GM21390 (cell line): Measurements from ENCODE around the gene HOTAIR.

Experiments used
- ATAC-seq: cut with Tn5 transposase; IDR thresholded peaks from one replicate; pipeline ENCODE4 v1.9.1; 2021; ENCODE audit not compliant: unreplicated experiment

Gene HOTAIR

DNA sequence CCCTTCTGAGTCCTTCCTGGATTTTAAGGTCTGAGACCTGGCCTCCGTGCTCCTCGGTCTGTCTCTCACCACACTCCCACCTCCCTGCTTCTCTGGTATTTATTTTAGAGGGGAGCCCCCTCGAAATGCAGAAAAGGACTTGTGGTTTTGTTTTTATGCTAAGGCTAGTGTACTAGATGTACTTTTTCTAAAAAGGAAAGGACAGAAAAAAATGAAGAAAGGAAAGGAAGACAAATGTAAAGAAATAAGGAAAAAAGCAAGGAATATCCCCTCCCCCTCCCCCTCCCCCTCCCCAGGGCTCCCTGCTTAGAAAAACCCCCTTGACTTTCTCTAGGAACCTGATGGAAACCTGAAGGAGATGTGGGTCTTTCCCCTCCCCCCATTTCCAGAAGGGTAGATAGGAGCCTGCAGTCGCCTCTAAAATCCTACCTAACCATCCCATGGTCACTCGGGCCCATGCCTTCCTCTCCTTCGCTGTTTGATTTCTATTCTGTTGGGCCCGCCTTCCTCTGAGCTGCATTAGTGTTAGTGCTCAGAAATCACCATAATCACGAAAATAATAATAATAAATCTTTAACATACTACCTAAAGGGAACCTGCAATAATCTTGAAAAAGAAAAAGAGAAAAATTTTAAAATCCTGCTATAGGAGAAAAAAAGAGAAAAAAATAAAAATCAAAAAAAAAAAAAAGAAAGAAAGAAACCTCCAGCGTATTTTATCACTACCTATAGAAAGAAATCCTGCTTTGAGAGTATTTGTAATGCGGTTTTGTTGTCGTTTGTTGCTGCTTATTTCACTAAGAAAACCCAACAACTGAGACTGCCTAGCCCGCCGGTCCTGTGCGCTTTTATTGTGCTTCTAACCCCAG lies 37.1 kb upstream of the HOTAIR start:
- ATAC-seq: no peak

DNA sequence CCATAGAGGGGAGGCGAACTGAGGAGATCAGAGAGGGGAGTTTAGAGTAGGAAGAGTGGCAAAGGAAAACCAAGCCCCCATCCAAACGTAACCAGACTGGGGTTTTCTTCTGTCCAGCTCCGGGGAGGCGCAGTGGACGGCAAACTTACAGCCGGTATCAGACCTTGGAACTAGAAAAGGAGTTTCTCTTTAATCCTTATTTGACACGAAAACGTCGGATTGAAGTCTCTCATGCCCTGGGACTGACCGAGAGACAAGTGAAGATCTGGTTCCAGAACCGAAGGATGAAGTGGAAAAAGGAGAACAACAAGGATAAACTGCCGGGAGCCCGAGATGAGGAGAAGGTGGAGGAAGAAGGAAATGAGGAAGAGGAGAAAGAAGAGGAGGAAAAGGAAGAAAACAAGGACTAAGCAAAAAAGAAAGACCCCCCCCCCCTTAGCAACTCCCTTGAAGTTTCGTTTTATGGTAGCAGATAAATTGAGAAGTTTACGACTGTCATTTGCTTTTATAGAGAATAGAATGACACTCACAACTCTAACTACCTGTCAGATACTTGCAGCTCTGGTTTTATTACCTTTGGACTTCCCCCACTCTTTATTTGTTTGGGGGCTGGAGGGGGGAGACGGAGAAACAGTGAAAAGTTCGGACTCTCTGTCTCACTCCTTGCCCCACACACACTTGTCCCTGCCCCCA lies 36.4 kb upstream of the HOTAIR start:
- ATAC-seq: no peak

DNA sequence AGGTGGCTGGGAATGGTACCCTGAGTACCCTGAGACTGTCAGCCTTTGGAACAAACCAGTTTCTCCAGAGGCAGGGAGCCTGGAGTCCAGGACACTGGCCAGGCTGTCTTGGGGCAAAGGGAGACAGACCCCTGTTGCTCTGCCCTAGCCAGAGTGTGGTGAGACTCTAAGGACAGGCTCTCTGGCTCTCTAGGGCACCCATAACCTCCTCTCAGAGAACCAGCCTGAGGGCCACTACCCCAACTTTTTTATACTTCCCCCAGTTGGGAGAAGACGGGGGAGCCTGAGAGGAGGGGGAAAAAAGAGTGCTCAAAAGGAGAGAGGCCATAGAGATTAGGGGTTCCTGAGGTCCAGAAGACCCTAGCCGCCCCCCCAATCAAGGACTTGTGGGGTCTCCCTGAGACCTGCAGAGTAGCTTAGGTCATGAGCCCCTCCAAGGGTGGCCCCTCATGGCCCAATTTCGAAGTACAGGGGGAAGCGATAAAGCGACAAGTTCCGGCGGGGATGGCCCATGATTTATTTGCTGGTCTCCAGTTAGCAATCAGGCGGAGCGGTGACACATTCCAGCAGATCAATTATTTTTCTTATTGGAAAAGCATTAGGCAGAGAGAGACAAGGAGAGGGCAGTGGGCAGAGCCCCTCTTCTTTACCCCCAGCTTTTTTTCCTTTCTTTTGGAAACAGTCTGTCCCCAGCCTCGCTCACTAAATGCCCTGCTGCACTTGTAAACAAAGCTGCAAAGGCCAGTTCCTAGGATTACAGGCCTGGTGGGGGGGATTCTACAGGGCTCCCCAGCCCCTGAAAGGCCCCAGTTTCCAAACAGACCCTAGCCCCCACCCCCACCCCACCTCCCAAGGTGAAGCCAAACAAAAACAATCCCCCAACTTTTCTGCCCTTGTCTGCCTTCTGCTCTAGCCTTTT lies 35.6 kb upstream of the HOTAIR start:
- ATAC-seq: no peak

DNA sequence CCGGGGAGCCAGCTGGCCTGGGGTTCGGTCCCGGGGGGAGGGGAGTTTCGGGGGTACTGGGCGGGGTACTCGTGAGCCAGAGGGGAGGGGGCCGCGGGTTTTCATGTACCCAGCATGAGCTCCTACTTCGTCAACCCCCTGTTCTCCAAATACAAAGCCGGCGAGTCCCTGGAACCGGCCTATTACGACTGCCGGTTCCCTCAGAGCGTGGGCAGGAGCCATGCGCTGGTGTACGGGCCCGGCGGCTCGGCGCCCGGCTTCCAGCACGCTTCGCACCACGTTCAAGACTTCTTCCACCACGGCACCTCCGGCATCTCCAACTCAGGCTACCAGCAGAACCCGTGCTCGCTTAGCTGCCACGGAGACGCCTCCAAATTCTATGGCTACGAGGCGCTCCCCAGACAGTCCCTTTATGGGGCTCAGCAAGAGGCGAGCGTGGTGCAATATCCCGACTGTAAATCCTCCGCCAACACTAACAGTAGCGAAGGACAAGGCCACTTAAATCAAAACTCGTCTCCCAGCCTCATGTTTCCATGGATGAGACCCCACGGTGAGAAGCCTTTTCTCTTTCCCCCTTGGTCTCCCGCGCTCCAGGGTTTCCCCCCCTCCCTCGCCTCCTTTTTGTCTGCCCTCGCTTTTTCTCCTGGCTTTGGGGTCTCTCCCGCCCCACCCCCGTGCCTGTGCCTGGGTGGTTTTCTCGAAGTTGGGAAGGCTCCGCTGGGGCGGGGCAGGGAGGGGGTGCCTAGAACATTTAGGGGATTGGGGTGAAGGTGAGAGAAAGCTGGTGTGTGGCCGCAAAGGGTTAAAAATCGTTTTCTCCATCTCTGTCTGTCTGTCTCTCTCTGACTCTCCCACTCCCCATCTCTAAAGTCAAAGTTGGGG lies 34.7 kb upstream of the HOTAIR start:
- no peak for ATAC-seq

DNA sequence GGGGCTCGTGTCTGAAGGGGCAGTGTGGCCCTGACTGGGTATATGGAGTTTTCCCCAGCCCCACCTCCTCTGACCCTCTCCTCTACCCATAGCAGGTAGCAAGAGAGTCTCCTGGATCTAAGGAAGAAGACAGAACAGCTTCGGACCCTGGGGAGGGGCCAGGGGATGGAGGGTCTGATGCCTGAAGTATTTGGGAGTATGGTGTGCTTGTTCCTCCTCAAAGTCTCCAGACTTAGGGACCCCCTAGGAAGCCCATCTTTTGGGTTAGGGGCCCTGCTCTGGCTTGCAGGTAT lies 33.5 kb upstream of the HOTAIR start:
- ATAC-seq: no peak

DNA sequence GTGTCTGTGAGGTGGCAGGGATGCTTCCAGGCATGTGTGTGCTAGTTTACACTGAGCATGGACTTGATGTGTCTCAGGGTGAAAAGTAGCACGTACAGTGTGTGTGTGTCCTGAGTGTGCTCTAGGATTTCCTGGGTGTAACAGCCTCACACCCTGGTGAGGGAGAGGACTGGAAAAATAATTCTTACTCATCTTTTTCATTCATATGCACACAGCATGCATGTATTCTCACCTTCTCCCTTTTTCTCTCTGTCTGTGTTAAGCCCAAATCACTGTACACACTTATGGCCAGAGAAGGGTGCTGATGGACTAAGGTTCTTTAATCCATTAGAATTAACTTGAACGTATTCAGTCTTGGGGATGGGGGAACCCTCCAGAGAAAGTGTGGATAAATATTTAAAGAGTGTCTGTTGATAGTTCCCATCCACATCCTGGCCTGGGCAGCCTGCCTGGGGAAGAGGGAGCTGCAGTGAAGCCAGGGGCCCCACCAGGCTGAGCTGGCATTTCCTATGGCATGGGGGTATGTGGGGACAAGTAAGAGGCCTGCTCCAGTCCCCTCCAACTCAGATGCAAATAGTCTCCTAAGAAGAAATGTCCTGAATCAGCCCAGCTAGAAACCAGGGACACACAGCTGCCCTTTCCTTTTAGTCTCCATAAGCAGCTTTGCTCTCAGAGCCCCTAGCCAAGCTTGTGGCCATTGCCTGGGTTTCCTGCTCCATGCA lies 32.9 kb upstream of the HOTAIR start:
- no peak for ATAC-seq

DNA sequence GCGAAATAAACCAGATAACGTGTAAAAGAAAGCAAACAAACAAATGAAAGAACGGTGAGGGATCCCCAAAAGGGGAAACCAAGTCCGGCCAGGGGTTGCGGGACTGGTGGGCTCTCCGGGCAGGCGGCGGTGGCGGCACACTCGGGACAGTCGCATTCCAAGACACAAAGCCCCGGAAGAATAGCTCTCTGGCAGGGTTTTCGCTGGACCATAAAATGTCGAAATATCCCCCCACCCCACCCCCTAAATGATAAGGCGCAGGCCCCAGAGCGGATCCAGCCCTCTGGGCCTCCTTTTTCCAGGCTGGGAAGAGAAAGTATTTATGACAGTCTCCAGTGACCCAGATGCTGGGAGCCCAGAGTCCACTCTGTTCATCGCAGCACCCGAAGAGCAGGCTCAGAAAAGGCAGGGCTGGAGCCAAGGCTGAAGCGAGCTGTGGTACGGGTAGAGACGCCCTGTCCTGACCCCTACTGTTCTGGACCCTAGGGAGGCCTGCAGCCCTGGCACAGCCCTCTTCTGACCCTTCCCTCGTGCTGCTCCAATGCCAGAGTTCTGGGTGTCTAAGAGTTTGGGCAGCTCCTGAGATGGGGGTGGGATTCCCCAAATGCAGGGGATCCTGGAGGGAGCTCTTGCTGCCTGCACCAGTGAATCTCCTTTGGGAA lies 31.9 kb upstream of the HOTAIR start:
- ATAC-seq: no peak

DNA sequence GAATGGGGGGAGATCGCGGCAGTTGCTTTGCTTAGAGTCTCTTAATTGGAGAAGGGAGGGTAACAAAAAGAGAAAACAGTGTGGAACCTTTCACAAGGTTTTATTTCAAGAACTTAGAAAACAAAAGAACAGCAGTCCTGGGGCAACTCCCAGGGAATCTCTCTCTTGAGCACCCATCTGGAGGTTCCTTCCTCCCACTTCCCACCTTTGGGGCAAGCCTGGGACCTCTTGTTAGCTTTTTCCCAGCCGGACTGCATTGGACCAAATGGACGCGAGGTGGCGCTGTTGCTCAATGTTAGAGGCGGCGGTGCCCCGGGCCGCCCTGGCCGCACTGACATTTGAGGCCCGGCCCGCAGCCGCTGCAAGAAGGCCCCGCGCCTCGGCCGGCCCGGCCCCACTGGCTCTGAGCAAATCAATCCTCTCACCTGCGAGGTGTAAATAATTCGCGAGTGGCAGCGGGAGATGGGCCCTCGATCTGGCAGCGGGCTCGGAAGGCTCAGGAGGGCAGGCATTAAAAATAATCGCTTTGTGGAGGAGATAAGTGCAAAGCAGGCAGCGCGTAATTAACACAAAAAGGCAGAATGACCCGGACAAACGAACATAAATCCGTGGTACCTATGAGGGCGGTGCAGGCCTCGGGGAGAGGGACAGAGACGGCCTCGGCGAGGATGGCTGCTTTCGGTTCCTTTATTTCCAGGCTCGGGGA lies 31.3 kb upstream of the HOTAIR start:
- ATAC-seq: peak; percentile 49

DNA sequence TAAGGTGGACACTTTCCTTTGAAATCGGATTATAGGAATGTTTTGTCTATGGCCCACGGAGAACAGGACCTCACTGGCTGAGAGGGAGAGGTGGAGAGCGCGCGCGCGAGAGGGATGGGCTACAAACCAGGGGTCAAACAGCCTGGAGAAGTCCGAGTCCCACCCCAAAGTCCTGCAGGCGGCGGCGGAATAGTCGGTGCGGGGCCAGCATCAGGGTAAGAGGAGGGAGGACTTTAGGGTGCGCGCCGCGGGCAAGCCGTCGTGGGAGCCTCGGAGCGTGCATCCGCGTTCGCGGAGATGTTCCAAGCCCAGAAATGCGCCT lies 30.7 kb upstream of the HOTAIR start:
- no peak for ATAC-seq

DNA sequence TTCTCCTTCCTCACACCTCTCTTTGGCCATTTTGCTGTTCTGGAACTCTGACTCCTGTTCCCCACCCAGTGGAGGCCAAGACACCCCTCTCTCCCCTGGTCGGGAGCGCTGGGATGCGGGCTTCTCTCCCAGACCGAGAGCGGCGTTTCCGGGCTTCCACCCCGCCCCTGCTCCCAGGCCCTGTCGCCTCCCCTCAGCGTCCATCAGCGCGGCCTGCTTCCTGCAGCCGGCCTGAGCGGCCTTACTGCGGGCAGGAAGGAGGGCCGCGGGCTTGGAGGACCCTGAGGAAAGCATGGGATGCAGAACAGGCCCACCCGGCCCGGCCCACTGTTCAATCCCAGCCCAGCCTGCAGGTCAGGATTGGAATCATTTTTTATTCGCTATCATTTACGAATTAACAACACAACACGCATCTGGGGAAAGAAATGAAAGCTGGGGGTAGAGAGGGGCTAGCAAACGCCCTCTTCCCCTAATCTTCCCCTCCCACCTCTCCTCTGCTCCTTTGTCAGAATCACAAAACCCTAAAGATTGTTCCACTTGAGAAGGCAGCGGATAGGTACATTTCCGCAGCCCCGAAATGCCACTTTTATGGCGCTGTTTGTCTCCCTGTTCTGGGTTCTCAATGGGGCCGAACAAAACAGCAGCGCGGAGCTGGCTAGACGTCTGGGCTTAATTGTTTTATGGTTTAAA lies 30.2 kb upstream of the HOTAIR start:
- no peak for ATAC-seq

DNA sequence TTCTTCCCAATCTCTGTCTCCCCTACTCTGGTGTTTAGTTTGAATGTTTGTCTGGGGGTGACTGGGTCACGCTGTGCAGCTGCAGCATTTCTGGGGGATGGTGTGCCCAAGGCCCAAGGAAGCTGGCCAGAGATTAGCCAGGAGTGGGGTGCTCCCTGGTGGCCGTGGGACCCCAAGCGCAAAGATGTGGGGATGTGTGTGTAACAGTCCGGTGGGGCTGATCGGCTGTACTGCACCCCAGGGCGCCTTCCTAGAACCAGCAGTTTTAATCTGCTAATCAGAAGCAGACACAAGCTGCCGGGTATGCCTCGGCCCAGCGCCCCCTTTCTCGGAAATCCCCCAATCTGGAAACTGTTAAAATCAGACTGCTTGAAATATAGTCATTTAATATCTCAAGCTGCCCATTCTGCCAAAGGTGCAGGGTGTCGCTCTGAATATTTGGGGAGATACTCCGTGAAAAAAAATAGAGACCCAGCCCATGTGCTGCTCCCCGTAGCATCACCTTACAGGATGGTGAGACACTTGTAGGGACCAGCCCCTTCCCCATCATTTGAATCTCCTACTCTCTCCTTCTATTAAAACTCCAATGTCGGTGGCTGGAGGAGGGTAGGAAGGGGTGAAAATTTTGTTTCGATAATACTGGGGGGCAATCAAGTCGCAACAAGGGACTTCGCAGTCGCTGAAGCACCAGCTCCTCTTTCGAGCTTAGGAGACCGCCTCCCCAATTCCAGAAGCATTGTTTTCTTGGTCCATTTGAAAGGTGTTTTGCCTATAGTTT lies 29.5 kb upstream of the HOTAIR start:
- no peak for ATAC-seq

DNA sequence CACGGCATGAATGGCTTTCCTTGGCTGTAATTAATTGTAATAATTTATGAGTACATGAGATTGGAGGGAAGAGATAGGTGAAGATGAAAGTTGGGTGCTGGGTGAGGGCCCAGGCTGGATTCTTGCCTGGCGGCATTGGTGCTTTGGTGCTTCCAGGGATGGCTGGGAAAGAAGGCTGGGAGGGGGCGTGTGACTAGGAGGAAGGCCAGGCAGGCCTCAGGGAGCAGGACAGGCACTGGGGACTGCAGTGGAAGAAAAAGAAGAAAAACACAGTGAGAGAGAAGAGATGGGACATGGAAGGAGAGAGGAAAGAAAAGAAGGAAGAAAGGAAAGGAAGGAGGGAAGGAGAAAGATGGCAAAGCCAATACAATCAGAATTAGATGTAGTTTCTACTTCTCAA lies 28.9 kb upstream of the HOTAIR start:
- no peak for ATAC-seq

DNA sequence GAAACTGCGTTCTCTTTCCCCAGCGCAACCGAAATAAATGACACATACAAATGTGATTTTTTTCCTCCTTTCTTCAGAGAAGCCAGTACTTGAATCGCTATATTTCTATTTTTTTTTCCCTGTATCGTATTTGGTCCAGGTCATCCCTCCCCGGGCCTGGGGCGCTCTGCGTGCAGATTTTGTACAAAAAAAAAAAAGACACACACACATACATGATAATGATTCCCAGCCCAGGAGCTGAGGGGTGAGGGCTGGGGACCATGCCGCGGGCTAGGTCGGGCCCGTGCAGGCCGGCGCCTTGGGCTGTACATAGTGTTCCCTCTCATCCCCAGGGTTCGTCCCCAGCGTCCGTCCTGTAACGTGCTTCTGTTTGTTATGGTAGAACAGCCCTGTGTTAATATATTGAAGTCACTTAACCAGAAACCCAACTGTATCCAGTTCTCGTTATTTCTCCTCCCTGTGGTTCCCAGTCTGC lies 28.2 kb upstream of the HOTAIR start:
- ATAC-seq: no peak

DNA sequence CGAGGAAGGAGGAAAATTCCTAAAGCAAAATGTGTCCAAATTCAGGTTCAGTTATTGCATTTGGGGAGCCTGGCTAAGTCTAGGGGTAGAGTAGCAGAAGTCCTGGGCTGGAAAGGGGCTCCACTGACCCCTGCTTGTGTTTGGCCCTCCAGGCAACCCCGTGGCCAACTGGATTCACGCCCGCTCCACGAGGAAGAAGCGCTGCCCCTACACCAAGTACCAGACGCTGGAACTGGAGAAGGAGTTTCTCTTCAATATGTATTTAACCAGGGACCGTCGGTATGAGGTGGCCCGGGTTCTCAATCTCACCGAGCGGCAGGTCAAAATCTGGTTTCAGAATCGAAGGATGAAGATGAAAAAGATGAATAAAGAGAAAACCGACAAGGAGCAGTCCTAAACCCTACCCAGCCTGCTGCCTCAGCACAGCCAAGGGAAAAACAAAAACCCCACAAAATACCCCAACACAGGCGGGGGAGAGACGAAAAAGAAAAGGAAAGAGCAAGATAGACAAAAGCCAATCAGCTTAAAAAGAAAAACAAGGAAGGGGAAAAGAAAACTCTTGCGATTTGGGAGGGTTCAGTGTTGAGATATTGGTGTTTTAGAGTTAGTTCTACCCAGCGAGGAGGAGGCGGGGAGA lies 27.6 kb upstream of the HOTAIR start:
- no peak for ATAC-seq

DNA sequence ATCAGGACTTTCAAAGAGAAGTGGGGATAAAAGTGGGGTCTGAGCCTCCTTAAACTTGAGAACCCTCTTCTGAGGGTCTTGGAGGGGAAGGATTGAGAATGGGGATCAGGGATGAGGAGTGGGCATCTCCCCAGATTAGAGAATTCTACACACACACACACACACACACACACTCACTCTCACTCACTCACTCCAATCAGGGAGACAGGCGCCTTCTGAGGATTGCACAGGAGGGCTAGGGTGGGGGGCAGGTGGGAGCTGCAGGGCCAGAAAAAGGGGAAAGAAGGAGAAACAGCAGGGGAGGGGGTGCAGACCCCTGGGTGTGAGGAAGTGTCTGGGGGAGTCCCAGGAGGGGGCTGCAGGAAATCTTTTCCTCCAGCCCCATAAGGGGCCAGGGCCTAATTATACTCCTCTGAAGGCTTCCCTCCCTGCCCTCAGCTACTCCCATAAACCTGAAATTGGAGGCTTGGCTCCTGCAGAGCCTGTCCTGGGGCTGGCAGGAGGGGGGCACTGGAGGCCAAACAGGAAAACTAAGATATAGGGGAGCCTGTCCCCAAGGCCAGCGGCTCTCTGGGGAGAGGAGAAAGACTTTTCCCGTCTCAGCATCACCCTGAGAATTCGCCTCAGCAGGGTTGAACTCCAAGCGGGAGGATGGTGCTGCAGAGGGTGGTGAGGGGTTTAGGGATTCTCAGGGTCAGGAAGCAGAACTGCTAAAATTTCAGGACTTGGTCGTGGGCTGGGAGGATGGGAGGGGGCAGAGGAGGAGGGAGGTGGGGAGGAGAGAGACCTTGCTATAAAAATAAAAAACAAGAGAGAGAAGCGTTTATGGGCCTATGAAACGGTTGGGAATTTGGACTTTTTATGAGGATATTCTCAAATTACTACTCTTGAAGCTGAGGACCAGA lies 26.8 kb upstream of the HOTAIR start:
- ATAC-seq: no peak
